RWPE1 (cell line): ENCODE data around the gene SDK2.

Experiments used
- CTCF ChIA-PET: fragments of 350-600 bp; sonication (Branson Sonifier 250); formaldehyde crosslinking; extraction: SDS; loops from one replicate; lab custom pipeline; 2021; lab: Yijun Ruan, JAX
- POLR2A ChIA-PET: fragments of 400-600 bp; formaldehyde crosslinking; extraction: SDS; loops from one replicate; lab custom pipeline; 2020; ENCODE audit warnings: antibody characterized with exemption; ENCODE audit not compliant: low non-redundant PET; lab: Yijun Ruan, JAX
- DNase-seq: peaks from one replicate; pipeline ENCODE4 v3.0.0; 2012; ENCODE audit warnings: low spot score
- H3K27ac ChIP-seq: fragments of 450-650 bp; 2 replicates; pipeline ENCODE4 v1.5.1; 2017
- CTCF ChIP-seq: fragments of 450-650 bp; conservative IDR thresholded peaks from 2 replicates; pipeline ENCODE4 v1.5.1; 2017; ENCODE audit warnings: low read depth, mild to moderate bottlenecking

Gene SDK2

GRCh38 chr17:73352261-73352660 is 292.0 kb downstream of the SDK2 start:
- TF ChIP-seq CTCF = no peak
- DNase-seq = no peak
- H3K27ac ChIP-seq = no peak overlapping the region
- POLR2A ChIA-PET = no interaction called here
- CTCF ChIA-PET = interaction anchor here (0.6 kb wide), 1 partner anchor 792 kb away, joined by 4 read pairs; no protein-coding TSS in a partner anchor

- ChIA-PET POLR2A (no interaction called here), CTCF (interaction anchor here (0.6 to 0.8 kb wide), 2 partner anchors 41 to 792 kb away, joined by 3 to 4 read pairs; no protein-coding TSS in a partner anchor)
- no peak for TF ChIP-seq CTCF
- no peak overlapping the region for H3K27ac ChIP-seq
- DNase-seq = no peak
Observed at GRCh38 chr17:73351764-73352163, 292.5 kb downstream of the SDK2 start.

- CTCF ChIA-PET = interaction anchor here (0.8 kb wide), 1 partner anchor 40 kb away, joined by 3 read pairs; no protein-coding TSS in a partner anchor
- no peak overlapping the region for H3K27ac ChIP-seq
- no peak for TF ChIP-seq CTCF
- DNase-seq = no peak
- POLR2A ChIA-PET = no interaction called here
Observed at GRCh38 chr17:73350864-73351263, 293.4 kb downstream of the SDK2 start.

- TF ChIP-seq CTCF = no peak
- no peak for DNase-seq
- ChIA-PET CTCF (interaction anchor here (0.6 kb wide), 1 partner anchor 66 kb away, joined by 4 read pairs; no protein-coding TSS in a partner anchor), POLR2A (no interaction called here)
- H3K27ac ChIP-seq = no peak overlapping the region; the same call in 1 of the 2 replicates
Observed at GRCh38 chr17:73349647-73350046, 294.6 kb downstream of the SDK2 start.

- H3K27ac ChIP-seq = no peak overlapping the region; the same call in 1 of the 2 replicates
- ChIA-PET POLR2A (no interaction called here), CTCF (interaction anchor here (0.6 kb wide), 2 partner anchors 11 to 67 kb away, joined by 4 read pairs; no protein-coding TSS in a partner anchor)
- no peak for TF ChIP-seq CTCF
- no peak for DNase-seq
Observed at GRCh38 chr17:73349138-73349537, 295.1 kb downstream of the SDK2 start.

- ChIA-PET CTCF (interaction anchor here (0.6 kb wide), 1 partner anchor 11 kb away, joined by 4 read pairs; no protein-coding TSS in a partner anchor), POLR2A (no interaction called here)
- DNase-seq = no peak
- TF ChIP-seq CTCF = no peak
- no peak overlapping the region; the same call in 1 of the 2 replicates for H3K27ac ChIP-seq
Observed at GRCh38 chr17:73348829-73349095, 295.5 kb downstream of the SDK2 start.
